Erythroblast (primary cell): Measurements from ENCODE around the gene AIMP1.

ENCODE experiments used
- GATA1 ChIP-seq: IDR thresholded peaks from 2 replicates; pipeline ENCODE4 v1.6.1; 2011; ENCODE audit warnings: low read depth, mild to moderate bottlenecking, control low read depth, low read length, moderate library complexity
- POLR2A ChIP-seq: IDR thresholded peaks from 2 replicates; pipeline ENCODE4 v1.6.1; 2011; ENCODE audit warnings: mild to moderate bottlenecking, low read length

DNA sequence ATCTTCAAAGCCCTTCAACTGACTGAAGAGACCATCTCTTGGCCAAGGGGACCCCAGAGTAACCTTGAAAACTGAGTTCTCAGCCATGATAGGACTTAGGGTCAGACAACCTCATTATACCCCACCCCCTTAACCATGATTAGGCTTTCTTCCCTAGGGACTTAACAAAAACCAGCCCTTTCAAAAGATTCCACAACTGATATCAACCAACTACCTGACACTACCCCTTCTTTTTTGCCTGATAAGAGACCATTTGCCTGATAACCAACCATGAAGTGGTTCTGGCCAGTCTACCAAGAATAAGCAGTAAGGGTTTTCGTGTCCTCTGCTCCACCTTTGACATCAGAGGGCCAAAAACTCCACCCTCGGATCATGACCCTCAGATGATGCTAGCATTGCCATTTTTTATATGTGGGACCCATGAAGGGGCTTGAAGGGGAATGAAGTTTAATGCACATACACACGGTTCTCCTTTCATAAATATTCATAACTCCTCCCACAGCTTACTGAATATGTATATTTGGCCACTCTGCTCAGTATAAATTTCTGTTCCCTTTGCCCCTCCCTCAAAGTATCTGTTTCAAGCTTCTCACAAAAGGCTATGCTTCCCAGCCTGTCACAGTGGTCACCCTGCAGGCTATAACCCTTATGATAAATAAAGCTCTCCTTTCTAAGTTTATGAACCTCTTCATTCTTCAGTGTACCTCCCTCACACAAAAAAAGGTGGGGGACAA lies 12.6 kb upstream of the AIMP1 start:
- no peak for TF ChIP-seq POLR2A
- TF ChIP-seq GATA1: no peak
